22Rv1 (cell line): Measurements from ENCODE around the gene TMEM117.
A peak's percentile ranks its signal among the peaks of the same experiment; 100 is the strongest.
"Not testable (repeated sequence)": the region's sequence is repeated elsewhere in the genome, so short reads cannot be mapped to it uniquely, and the experiment has no call there.

Experiments
- H3K27ac ChIP-seq: fragments of 450-650 bp; 2 replicates; pipeline ENCODE4 v1.5.1; 2017
- ZFX ChIP-seq: fragments of 450-650 bp; IDR thresholded peaks from 2 replicates; pipeline ENCODE4 v1.6.1; 2017; ENCODE audit warnings: antibody characterized with exemption, borderline replicate concordance
- TF ChIP-seq, protein P1 (sequence below): fragments of 450-650 bp; IDR thresholded peaks from 2 replicates; pipeline ENCODE4 v1.5.1; 2017; ENCODE audit warnings: mild to moderate bottlenecking

Gene TMEM117

GRCh38 chr12:44240186-44240585 lies 404.3 kb downstream of the TMEM117 start:
- no peak overlapping the region for H3K27ac ChIP-seq
- TF ChIP-seq, protein P1, sequence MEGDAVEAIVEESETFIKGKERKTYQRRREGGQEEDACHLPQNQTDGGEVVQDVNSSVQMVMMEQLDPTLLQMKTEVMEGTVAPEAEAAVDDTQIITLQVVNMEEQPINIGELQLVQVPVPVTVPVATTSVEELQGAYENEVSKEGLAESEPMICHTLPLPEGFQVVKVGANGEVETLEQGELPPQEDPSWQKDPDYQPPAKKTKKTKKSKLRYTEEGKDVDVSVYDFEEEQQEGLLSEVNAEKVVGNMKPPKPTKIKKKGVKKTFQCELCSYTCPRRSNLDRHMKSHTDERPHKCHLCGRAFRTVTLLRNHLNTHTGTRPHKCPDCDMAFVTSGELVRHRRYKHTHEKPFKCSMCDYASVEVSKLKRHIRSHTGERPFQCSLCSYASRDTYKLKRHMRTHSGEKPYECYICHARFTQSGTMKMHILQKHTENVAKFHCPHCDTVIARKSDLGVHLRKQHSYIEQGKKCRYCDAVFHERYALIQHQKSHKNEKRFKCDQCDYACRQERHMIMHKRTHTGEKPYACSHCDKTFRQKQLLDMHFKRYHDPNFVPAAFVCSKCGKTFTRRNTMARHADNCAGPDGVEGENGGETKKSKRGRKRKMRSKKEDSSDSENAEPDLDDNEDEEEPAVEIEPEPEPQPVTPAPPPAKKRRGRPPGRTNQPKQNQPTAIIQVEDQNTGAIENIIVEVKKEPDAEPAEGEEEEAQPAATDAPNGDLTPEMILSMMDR: no peak
- TF ChIP-seq ZFX: no peak

- TF ChIP-seq, protein P1: no peak
- TF ChIP-seq ZFX: no peak
- no peak overlapping the region for H3K27ac ChIP-seq
Observed at GRCh38 chr12:44245932-44246331, 410.1 kb downstream of the TMEM117 start.

GRCh38 chr12:44246482-44247105 lies 410.7 kb downstream of the TMEM117 start:
- no peak for TF ChIP-seq ZFX
- TF ChIP-seq, protein P1: no peak

GRCh38 chr12:44247588-44247987 lies 411.7 kb downstream of the TMEM117 start:
- no peak overlapping the region for H3K27ac ChIP-seq

More at GRCh38 chr12:44246482-44247105, 410.7 kb downstream of the TMEM117 start:
- no peak overlapping the region for H3K27ac ChIP-seq

DNA sequence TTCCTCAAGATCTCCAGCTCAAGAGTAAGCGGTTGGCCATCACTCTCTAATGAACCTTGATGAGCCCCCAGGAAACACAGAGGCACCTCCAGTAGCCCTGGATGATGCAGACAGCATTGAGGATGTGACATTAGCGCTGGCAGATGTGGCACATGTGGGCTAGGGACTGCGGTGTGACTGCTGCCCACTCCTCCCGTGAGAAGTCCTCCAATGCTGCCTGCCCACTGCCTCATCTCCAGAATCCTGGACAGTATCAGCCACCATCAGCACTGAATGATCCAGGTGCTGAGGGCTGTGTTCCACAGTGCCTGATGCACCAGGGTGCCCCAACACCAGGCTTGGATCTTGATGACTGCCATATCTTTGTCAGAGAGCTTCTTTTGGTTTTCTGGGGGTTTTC lies 412.6 kb downstream of the TMEM117 start:
- H3K27ac ChIP-seq: no peak overlapping the region
- TF ChIP-seq ZFX: no peak
- TF ChIP-seq, protein P1: no peak

More at GRCh38 chr12:44247588-44247987, 411.7 kb downstream of the TMEM117 start:
- TF ChIP-seq, protein P1: peak; percentile 64
- no peak for TF ChIP-seq ZFX

DNA sequence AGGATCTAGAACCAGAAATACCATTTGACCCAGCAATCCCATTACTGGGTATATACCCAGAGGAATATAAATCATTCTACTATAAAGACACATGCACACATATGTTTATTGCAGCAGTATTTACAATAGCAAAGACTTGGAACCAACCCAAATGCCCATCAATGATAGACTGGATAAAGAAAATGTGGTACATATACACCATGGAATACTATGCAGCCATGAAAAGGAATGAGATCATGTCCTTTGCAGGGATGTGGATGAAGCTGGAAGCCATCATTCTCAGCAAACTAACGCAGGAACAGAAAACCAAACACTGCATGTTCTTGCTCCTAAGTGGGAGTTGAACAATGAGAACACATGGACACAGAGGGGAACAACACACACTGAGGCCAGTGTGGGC lies 414.6 kb downstream of the TMEM117 start:
- not testable (repeated sequence) for H3K27ac ChIP-seq

GRCh38 chr12:44253338-44253856 lies 417.5 kb downstream of the TMEM117 start:
- no peak overlapping the region for H3K27ac ChIP-seq
- no peak for TF ChIP-seq ZFX
- TF ChIP-seq, protein P1: no peak

GRCh38 chr12:44258246-44258645 lies 422.4 kb downstream of the TMEM117 start:
- TF ChIP-seq, protein P1: no peak
- no peak for TF ChIP-seq ZFX
- no peak overlapping the region for H3K27ac ChIP-seq
